PC-9 (cell line): ENCODE data around the gene WBP2NL.

Experiments used
- CTCF ChIP-seq: fragments of 200-600 bp; sonication (generic); conservative IDR thresholded peaks from 2 replicates; pipeline ENCODE4 v1.6.1; 2017; ENCODE audit warnings: mixed run types, antibody characterized with exemption, mild to moderate bottlenecking, moderate library complexity
- EZH2 ChIP-seq: fragments of 200-600 bp; sonication (generic); IDR thresholded peaks from 2 replicates; pipeline ENCODE4 v1.8.0; 2017; ENCODE audit warnings: antibody characterized with exemption, low read depth

GRCh38 chr22:42026705-42027104, 28.1 kb downstream of the WBP2NL start:
- TF ChIP-seq CTCF (no peak), EZH2 (no peak)
